HUES64 (cell line): ENCODE measurements around the gene MRFAP1L1.

ENCODE experiments used
- H3K27ac ChIP-seq: 2 replicates; pipeline ENCODE4 v1.7.0; 2013; ENCODE audit warnings: low read depth, low read length, inconsistent platforms
- H3K27me3 ChIP-seq: 2 replicates; pipeline ENCODE4 v1.6.1; 2013; ENCODE audit warnings: mild to moderate bottlenecking, low read length; ENCODE audit not compliant: insufficient read depth
- H3K36me3 ChIP-seq: 2 replicates; pipeline ENCODE4 v1.6.1; 2013; ENCODE audit warnings: mild to moderate bottlenecking, low read length; ENCODE audit not compliant: insufficient read depth
- H3K4me1 ChIP-seq: 2 replicates; pipeline ENCODE4 v1.6.1; 2013; ENCODE audit warnings: mild to moderate bottlenecking, low read length, moderate library complexity; ENCODE audit not compliant: insufficient read depth
- H3K4me3 ChIP-seq: 2 replicates; pipeline ENCODE4 v1.5.1; 2013; ENCODE audit warnings: mild to moderate bottlenecking, low read length, moderate library complexity
- H3K9ac ChIP-seq: 2 replicates; pipeline ENCODE4 v1.6.1; 2013; ENCODE audit warnings: mild to moderate bottlenecking, low read depth, low read length
- H3K9me3 ChIP-seq: 2 replicates; pipeline ENCODE4 v1.6.1; 2013; ENCODE audit warnings: low read depth, low read length; ENCODE audit not compliant: insufficient read depth
- WGBS: fragments of 150-250, 120-280 bp; methylation state at CpG from one replicate; pipeline ENCODE4 v1.1.7; 2013; ENCODE audit warnings: missing lambda C conversion rate; 5-methylcytosine and 5-hydroxymethylcytosine counted together

Gene MRFAP1L1

DNA sequence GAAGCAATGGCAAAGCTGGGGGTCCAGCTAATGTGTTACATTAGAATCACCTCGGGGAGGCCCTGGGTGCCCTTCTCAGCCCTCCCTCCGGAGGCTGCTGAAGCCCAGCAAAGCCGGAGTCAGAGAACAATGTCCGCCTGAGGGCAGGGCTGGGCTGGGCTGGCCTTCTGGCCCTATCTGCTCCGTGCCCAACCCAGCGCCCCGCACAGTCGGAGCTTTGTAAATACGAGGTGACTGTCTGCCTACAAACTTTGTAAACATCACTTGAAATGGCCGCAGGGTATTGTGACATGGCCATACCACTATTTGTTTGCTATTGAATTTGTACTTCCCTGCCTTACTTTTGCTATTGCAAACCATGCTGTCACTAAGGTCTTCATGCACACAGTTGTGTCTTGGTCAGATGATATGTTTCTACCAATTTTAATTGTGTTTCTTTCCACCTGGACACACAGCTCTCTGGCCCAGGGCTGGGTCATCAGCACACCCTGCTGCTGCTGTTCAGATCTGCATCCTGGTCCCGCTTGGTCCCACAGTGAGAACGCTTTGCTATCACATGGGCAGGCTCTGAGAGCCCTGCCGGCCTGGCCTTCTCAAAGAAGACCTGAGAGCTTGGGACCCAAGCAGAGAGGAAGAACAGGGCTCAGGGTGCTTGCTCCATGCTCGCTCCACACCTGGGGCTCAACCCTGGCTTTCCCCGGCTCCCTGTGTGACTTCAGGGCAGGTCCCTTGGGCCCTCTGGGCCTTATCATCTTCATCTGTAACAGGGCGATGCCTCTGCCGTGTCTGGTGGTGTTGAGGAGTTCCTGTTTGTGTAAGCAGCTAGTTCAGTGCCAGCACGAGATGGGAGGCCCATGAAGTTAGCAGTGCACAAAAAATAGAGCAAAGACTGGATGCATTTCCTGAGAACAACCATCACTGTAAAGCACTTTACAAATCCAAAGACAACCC is 13.7 kb downstream of the MRFAP1L1 start:
- 90% methylated on average over 18 of the region's 18 CpGs for WGBS
- no peak overlapping the region for H3K4me3 ChIP-seq
- H3K27ac ChIP-seq = no peak overlapping the region
- no peaks in the 10 kb centered on the region for H3K27me3 ChIP-seq
- H3K9ac ChIP-seq = no peak overlapping the region
- H3K9me3 ChIP-seq = no peaks in the 10 kb centered on the region
- H3K4me1 ChIP-seq = no peaks in the 10 kb centered on the region
- H3K36me3 ChIP-seq = peaks cover 7% of the 10 kb centered on the region; the same call in 1 of the 2 replicates

DNA sequence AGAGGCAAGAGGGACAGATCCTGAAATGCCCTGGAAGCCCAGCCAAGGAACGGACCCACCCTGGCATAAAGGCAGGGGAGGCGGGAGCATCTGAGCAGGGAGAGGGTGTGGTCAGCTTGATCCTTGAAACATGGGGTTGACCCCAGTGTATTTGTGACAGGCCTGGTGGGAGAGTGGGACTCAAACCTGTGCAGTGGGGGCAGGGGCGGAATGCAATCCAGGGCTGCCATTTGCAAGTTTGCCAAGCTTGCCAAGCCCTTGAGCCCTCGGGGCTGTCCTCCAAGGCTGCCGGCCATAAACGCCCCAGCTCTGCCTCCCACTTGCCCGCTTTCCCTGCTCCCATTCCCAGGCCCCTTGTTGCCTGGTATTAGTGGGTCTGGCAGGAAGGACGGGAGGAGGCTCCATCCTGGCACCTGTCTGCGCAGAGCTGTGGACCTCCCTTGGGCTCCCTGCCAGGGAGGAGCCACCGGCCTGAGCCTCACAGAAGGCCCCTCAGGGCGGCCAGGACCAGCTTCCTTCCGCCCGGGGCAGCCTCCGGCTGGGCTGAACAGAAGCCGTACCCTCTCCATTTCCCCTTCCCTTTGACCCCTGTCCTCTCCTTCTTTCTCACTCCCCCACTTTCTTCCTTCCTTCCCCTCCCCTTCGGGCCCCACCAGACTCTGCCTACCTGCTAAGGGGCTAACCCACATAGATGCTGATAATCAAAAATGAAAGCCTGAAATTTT is 15.3 kb downstream of the MRFAP1L1 start:
- Histone ChIP-seq H3K9ac (no peak overlapping the region), H3K9me3 (no peaks in the 10 kb centered on the region), H3K36me3 (no peaks in the 10 kb centered on the region), H3K27ac (no peak overlapping the region), H3K4me3 (no peak overlapping the region), H3K4me1 (peaks cover 3% of the 10 kb centered on the region; the same call in 1 of the 2 replicates), H3K27me3 (no peaks in the 10 kb centered on the region)
- WGBS = 87% methylated on average over 16 of the region's 16 CpGs

DNA sequence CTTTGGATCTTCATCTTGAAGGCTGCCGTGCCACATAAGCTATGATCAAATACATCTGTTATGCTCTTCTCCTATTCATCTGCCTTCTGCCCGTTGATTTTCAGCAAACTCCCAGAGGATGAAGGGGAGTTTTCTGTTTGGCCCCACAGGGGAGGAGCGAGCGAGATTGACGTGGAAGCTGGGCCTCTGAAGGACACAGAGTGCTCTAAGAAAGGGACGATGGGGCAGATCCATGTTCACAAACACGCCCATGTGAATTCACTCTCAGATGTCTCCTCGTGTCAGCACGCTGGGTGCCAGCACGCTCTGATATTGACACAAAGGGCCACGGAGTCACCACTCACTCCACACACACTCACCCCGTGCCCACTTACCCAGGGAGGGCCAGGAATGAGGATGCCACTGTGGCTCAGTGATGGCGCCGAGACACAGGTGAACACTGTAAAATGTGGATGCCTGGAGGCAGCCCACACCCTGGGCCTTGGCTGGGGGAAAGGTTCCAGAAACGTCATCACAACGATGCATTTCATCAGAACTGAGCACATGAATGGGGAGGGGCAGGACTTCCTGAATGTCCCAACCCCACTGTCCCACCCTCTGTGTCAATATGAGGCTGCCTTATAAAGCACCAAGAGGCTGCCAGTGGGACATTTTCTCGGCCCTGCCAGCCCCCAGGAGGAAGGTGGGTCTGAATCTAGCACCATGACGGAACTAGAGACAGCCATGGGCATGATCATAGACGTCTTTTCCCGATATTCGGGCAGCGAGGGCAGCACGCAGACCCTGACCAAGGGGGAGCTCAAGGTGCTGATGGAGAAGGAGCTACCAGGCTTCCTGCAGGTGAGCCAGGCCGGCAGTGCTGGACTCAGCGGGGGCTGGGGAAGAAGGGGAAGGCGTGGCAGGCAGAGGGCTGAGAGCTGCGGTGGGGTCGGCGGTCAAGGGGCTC is 16.2 kb downstream of the MRFAP1L1 start, which contains the start of gene S100P:
TSS of gene S100P (plus strand) at position 648 of the 946 bp plus-strand sequence. CDS start at position 703, 55 bp downstream.
- H3K27me3 ChIP-seq = no peaks in the 10 kb centered on the region
- H3K27ac ChIP-seq = no peak within 1 kb of the TSS
- no peaks in the 10 kb centered on the region for H3K9me3 ChIP-seq
- 87% methylated on average over 29 of the region's 29 CpGs for WGBS
- no peaks in the 10 kb centered on the region for H3K36me3 ChIP-seq
- no peak within 1 kb of the TSS for H3K9ac ChIP-seq
- peaks cover 10% of the 10 kb centered on the region for H3K4me1 ChIP-seq
- H3K4me3 ChIP-seq = no peak within 1 kb of the TSS

DNA sequence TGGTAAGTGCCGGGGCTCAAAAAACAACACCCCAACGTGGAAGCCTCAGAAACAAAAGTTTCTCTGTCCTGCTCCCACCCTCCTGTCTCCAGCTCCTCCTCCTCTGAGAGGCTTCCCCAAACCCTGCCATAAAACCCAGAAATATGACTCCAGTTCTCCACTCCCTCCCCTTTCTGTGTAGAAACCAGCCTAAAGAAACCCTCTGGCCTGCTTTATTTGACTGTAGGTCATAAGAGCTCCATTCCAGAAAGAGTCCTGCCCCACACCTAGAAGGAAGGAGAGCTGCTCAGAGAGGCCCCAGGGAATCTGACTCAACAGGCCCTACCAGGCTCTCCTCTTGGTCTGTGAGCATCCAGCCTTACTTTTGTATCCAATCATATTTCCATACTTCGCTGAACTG is 16.9 kb downstream of the MRFAP1L1 start:
- Histone ChIP-seq H3K27ac (no peak overlapping the region), H3K9ac (no peak overlapping the region), H3K36me3 (no peaks in the 10 kb centered on the region), H3K4me3 (no peak overlapping the region), H3K27me3 (no peaks in the 10 kb centered on the region), H3K9me3 (no peaks in the 10 kb centered on the region; the same call in 1 of the 2 replicates), H3K4me1 (peaks cover 14% of the 10 kb centered on the region)
- 83% methylated on average over 3 of the region's 3 CpGs for WGBS

DNA sequence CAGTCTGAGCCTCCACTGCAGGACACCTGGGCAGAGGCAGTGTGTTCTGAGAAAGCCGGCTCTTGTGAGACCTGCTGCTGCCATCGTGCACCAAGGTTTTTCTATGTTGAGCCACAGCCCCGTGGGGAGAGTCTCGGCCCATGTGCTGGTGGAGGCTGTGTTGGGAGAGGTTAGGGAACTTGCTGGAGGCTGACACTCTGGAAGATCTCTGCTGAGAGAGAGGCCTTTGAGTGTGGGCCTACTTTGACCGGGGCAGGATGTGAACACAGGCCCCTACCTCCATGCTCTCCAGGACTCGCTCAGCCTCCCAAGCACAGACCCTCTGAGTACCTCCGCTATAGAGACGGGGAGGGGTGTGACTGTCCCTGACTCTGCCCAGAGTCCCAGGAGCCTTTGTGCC is 17.3 kb downstream of the MRFAP1L1 start:
- Histone ChIP-seq H3K9ac (no peak overlapping the region), H3K4me1 (peaks cover 14% of the 10 kb centered on the region), H3K36me3 (no peaks in the 10 kb centered on the region), H3K27me3 (no peaks in the 10 kb centered on the region), H3K4me3 (no peak overlapping the region), H3K9me3 (no peaks in the 10 kb centered on the region; the same call in 1 of the 2 replicates), H3K27ac (no peak overlapping the region)
- 91% methylated on average over 8 of the region's 8 CpGs for WGBS

DNA sequence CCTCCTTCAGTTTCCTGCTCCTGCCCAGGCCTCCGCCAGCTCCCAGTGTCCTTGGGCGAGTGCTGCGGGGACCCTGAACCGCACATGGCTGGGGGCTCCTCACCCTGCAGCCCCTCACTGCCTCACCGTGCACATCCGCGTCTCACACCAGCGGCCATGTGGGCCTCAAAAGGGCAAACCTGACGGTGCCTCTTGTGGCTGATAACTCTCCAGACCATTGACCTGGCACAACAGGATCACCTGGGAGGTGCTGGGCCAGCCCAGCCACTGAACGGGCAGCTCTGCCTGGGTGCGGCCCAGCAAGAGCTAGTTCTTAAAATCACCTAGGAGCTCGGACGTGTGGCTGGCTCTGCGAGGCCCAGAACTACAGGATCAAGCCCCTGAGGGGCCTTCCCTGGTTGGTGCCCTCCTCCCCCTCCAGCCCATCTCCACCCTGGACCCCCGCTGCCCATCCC is 20.1 kb downstream of the MRFAP1L1 start:
- WGBS = 77% methylated on average over 15 of the region's 15 CpGs
- no peak overlapping the region for H3K9ac ChIP-seq

DNA sequence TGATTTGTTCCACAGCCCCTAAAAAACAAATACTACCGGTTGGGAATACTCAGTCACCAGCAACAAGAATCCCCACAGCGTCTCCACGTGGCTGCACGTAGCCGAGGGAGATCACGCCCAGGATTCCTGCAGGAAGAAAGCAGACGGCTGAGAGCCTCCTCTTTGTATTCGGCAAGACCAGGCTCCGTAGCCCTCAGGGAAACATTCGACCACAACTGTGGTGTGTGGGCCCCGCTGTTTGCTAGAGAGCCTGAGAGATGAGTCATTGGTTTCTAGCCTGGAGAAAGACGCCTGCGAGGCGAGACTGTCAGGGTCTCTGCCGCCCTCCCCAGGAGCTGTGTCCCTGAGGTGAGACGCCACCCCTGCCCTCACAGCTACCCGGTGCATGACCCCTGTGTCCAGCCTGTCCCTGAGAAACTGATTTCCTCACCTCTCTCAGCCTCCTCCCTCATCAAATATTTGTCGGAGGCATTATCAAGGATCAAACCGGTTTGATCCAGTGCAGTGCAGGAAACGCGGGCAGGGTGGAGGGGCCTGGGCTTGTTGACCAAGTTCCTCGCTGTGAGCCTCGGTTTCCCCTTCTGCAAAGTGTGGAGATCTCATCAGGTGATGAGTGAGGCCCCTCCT is 20.7 kb downstream of the MRFAP1L1 start:
- H3K9me3 ChIP-seq = peaks cover 2% of the 10 kb centered on the region; the same call in 1 of the 2 replicates
- H3K27me3 ChIP-seq = no peaks in the 10 kb centered on the region
- H3K36me3 ChIP-seq = no peaks in the 10 kb centered on the region
- WGBS = 34% methylated on average over 23 of the region's 23 CpGs
- H3K4me3 ChIP-seq = no peak overlapping the region
- peak overlapping the region; percentile 59 for H3K27ac ChIP-seq
- peaks cover 14% of the 10 kb centered on the region for H3K4me1 ChIP-seq
- no peak overlapping the region; the same call in 1 of the 2 replicates for H3K9ac ChIP-seq

More for the DNA sequence above, 20.1 kb downstream of the MRFAP1L1 start:
- peak overlapping the region; percentile 59 for H3K27ac ChIP-seq
- H3K9me3 ChIP-seq = peaks cover 2% of the 10 kb centered on the region; the same call in 1 of the 2 replicates
- peaks cover 14% of the 10 kb centered on the region for H3K4me1 ChIP-seq
- no peaks in the 10 kb centered on the region for H3K36me3 ChIP-seq
- H3K27me3 ChIP-seq = no peaks in the 10 kb centered on the region
- H3K4me3 ChIP-seq = no peak overlapping the region

DNA sequence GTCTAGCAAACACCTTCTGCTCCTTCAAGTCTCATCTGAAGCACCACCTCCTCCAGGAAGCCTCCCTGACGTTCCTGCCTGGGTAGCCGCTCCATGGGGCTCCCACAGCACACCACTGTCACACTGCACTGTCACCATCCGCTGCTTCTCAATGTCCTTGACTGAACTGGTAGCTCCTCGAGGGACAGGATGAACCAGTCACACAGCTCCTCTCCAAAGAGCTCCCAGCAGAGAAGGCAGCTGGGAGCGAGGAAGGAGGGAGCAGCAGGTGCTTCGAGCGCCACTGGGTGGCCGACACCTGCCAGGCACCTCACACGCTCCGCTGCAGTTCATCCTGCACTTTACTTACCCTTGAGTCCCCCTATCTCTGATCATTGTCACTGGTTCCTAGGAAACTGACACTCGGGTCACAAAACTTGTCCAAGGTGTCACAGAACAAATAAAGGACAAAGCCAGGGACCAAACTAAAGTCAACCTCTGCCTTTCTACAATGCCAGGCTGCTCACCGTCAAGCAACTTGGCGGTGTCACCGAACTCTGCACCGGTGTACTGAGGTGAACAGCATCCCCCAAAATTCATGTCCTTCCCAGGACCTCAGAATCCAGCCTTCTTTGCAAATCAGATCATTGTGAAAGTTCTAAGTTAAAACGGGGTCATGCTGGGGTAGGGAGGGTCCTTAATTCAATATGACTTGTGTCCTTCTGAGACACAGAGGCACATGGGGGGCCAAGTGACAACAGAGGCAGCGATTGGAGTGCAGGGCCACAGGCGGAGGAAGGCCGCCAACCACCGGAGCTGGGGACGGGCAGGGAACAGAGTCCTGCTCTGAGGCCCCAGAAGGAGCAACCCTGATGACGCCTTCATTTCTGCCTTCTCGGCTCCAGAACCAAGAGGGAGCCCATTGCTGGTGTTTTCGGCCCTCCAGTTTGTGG is 21.5 kb downstream of the MRFAP1L1 start:
- no peak overlapping the region; the same call in 1 of the 2 replicates for H3K9ac ChIP-seq
- no peak overlapping the region for H3K4me3 ChIP-seq
- peaks cover 2% of the 10 kb centered on the region; the same call in 1 of the 2 replicates for H3K9me3 ChIP-seq
- WGBS = 80% methylated on average over 24 of the region's 24 CpGs
- H3K4me1 ChIP-seq = peaks cover 14% of the 10 kb centered on the region
- peak overlapping the region; percentile 59 for H3K27ac ChIP-seq
- no peaks in the 10 kb centered on the region for H3K36me3 ChIP-seq
- no peaks in the 10 kb centered on the region for H3K27me3 ChIP-seq

DNA sequence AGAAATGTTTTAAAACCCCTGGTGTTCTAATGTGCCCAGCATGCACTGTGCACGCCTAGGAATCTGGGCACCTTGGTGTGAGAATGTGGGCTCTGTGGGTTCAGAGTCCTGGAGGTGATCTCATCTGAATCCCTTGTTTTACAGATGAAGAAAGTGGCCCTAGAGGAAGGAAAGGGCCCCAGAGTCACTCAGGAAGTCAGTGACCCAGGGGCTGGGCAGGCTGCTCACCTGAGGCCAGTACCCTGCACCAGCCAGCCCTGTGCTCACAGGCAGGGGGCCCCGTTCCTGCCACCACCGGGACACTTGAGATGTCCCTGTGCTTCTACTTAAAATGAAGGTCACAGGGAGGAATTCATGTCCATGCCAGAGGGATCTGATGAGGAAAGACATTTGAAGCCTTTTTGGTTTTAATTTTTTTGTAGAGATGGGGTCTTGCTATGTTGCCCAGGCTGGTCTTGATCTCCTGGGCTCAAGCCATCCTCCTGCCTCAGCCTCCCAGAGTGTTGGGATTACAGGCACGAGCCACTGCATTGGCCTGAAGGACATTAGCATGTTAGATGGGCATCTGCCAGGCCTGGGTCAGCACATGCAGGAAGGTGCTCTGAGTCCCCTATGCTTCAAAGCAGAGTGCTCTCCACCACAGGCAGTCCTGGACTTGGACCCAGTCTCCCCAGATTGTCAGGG is 23.4 kb downstream of the MRFAP1L1 start:
- no peak overlapping the region for H3K9ac ChIP-seq
- H3K9me3 ChIP-seq = peaks cover 2% of the 10 kb centered on the region; the same call in 1 of the 2 replicates
- no peak overlapping the region for H3K4me3 ChIP-seq
- H3K27ac ChIP-seq = no peak overlapping the region
- no peaks in the 10 kb centered on the region for H3K36me3 ChIP-seq
- 91% methylated on average over 4 of the region's 4 CpGs for WGBS
- H3K4me1 ChIP-seq = peaks cover 14% of the 10 kb centered on the region
- no peaks in the 10 kb centered on the region for H3K27me3 ChIP-seq
